SIG-M5 treated with dmso at 0.1 percent for 504 hours (cell line): ENCODE measurements around the gene MOGAT3.

Source experiments
- DNase-seq: peaks from one replicate; lab custom pipeline; 2025; ENCODE audit not compliant: unreplicated experiment; lab: John Stamatoyannopoulos, UW

MOGAT3 gene, protein sequence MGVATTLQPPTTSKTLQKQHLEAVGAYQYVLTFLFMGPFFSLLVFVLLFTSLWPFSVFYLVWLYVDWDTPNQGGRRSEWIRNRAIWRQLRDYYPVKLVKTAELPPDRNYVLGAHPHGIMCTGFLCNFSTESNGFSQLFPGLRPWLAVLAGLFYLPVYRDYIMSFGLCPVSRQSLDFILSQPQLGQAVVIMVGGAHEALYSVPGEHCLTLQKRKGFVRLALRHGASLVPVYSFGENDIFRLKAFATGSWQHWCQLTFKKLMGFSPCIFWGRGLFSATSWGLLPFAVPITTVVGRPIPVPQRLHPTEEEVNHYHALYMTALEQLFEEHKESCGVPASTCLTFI

DNA sequence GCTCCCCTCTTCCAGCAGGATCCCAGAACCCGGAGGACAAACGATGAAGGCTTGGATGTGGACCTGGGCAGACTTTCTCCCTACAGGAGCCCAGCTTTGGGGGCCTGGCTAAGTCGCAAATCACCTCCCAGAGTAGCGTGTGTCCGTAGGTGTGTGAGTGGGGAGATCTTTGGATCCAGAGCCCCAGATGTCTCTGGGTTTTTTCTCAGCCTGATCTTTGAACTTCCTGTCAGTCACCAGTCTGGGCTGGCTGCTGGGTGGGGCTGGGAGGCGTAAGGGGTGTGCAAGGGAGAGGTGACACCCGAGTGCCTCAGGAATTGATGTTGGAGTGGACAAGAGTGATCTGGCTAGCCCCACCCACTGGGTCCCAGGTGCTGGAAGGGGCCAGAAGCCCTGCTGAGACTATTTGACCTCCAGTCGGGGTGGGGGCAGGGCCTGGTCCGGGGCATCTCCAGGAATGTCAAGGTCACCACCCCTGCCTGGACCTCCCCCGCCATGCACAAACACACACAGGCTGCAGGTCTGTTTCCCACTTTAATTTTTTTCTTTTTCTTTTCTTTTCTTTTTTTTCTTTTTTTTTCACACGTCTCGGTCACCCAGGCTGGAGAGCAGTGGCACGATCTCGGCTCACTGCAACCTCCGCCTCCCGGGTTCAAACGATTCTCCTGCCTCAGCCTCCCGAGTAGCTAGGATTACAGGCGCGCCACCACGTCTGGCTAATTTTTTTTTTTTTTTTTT lies at the start of gene MOGAT3:
MOGAT3 (minus strand) TSS at position 175 of the 738 bp plus-strand sequence. CDS start 182 bp downstream, outside the sequence.
- DNase-seq, result no peak

DNA sequence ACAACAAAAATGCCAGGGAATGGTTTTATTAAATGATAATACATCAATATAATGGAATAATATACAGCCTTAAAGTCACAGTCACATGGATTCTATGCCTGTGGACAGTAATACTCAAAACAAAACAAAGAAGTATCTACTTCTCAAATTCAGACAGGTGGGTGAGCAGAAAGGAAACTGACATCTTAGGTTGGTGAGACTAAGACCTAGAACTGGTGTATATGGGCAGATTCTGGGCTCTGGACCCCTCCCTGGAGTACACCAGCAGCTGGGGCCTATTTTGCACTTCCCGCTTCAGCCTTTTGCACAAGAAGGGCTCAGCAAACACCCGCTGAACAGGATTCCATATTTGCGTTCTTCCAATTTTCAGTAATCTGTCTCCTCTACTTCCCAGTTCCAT lies 49.5 kb upstream of the MOGAT3 start:
- no peak for DNase-seq

DNA sequence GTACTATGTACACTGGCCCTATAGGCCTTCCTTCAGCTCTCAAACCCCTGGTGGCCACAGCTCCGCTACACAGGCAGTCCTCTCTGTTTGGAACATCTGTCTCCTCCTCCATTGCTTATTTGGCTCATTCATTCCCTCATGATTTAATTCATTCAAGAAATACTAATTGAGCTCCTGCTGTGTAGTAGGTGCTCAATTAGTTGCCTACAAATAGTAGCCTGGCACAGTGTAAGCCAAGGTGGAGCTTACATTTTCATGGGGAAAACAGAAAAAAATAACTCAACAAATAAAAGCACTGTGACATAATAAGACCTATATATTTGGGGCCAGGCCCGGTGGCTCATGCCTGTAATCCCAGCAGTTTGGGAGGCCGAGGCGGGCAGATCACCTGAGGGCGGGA lies 47.4 kb upstream of the MOGAT3 start:
- no peak for DNase-seq

DNA sequence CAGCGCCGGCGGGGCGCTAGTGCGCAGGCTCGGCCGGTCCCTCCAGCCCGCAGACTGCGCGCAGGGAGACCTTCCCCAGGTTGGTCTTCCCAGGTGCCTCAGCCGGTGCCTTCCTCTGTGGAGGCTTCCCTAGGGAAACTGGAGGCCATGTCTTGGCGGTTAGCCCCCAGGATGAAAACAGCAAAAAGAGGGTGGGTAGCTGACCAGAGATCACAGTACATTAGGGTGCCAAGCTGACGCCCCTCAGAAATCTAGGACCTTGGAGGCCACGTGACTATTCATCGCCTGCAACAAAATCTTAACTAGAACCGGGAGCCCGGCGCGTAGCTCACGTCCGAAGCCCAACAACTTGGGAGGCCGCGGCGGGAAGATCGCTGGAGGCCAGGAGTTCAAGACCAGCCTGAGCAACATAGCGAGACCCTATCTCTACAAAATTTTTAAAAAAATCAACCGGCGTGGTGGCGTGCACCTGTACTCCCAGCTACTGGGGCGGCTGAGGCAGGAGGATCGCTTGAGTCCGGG lies 44.4 kb upstream of the MOGAT3 start:
- DNase-seq, result no peak

DNA sequence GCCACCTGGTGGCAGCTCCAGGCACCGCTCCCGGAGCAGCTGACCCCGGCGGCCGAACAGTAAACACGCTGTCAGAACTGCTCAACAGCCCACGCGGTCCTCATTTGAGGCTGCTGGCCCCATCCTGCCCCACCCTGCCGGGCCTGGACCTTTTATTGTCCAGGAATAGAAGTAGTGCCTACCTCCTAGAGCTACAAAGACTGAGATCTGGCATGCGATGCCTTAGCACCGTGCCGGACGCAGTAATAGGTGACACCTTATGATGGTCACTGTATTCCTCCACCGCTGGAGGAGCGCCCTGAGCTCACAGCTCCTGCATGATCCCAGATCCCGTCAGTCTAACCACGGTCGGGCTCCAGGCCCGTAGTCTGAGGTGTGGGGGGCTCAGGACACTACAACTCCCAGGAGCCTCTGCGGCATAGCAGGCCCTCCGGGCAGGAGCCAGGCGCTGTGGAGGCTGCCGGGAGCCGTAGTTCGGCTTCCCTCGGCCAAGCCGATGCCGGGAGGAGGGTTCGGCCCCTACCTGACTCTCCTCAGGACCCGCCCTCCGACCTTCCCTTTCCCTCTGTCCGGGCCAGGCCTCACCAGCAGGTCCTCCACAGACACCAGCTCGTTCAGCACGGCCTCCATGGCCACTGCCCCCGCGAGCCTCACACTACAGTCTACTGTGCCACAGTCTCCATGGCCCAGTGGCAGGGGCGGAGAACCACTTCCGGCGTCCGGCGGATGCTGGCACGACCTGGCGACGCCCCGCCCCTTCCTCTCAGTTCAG lies 43.7 kb upstream of the MOGAT3 start, which contains the start of gene FIS1:
FIS1 (minus strand) TSS at position 707 of the 772 bp plus-strand sequence; CDS start at position 630, 77 bp downstream.
- peak; percentile 89 for DNase-seq

DNA sequence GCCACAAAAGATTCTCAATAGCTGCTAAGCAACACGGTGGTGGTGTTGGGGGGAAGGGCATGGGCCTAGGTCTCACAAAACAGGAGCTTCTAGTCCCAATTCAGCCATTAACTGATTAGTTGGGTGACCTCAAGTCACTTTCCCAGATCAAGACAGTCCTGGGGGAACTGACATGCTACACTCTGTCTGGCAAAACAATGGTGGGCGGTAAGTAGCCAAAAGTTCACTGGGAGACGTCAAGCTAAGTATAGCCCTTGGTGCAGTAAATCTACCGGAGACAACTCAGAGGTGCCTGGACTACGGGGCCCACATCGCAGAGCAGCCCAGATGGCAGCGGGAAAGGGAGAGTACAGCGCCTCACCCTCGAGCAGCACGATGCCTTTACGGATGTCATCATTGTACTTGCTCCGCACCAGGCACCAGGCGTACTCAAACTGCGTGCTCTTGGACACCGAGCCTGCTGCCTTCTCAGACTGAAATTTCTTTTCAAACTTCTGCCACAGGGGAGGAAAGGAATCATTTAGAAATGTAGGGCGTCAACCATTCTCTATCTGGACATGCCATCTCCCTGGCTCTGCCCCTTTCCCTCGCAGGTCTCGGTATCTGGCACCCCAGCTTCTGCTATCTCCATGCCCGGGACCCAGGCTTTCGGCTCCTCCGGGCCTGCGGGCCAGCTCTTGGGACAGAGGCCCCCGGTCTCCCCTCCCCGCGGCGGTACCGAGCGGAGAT lies 43.0 kb upstream of the MOGAT3 start:
- DNase-seq, result no peak

DNA sequence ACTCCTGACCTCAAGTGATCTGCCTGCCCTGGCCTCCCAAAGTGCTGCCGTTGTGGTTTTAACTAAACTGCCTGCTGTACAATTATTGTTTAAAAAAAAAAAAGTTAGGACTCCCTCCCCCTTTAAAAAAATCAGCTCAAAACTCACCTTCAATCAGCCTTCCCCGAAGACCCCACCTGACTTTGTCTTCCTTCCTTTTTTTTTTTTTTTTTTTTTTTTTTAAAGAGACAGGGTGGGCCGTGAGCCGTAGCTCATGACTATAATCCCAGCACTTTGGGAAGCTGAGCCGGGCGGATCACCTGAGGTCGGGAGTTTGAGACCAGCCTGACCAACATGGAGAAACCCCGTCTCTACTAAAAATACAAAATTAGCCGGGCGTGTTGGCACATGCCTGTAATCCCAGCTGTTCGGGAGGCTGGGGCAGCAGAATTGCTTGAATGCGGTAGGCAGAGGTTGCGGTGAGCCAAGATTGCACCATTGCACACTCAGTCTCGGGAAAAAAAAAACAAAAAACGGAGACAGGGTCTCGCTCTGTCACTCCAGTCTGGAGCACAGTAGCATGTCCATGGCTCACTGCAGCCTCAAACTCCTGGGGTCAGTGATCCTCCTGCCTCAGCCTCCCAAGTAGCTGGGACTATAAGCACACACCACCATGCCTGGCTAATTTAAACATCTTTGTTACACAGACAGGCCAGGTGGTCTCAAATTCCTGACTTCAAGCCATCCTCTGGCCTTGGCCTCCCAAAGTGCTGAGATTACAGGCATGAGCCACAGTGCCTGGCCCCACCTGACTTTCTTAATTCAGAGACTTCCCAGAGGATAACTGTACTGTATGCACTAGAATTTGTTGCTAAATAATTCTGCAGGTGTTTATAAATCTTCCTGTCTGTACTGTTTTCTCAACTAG lies 40.9 kb upstream of the MOGAT3 start:
- DNase-seq, result peak; percentile 40

DNA sequence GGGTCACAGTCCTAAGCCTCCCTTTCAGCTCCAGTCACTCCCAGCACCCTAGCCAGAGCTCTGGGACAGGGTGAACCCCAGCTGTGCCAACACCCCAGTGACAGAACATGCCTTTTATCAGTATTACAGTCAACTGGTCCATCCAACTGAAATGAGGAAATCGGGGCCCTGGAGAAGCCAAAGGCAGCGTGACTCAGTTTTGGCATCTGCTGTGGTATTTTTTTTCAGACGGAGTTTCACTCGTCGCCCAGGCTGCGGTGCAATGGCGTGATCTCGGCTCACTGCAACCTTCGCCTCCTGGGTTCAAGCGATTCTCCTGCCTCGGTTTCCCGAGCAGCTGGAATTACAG lies 40.2 kb upstream of the MOGAT3 start:
- peak; percentile 81 for DNase-seq

DNA sequence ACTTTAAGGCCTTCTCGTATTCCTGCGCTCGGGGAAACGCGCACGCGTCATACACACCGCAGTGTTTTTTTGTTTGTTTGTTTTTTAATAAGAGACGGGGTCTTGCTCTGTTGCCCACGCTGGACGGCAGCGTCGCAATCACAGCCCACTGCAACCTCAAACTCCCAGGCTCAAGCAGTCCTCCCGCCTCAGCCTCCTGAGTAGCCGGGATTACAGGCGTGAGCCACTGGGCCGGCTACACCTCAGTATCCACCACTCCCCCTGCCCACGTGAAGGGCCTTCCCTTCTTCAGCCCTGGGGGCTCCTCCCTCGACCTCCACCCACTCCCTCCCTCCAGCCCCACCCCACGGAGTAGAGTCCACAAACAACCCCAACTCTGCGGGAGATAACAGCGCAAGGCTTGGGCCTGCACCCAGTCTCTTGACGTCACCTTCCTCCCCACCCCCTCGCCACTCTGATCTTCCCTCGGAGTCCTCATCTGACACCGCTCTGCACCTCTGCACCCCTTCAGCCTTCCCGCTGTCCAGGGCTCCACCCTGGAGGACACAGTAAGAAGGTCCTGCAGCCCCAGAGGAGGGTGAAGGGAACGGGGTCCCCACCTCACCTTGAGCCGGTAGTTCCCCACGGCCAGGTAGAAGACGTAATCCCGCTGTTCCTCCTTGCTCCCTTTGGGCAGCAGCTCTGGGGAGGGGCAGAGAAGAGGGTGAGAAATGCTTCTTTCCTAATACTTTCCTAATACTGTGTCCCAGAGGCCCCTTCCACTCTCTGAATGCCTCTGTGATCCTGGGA lies 39.6 kb upstream of the MOGAT3 start:
- no peak for DNase-seq

DNA sequence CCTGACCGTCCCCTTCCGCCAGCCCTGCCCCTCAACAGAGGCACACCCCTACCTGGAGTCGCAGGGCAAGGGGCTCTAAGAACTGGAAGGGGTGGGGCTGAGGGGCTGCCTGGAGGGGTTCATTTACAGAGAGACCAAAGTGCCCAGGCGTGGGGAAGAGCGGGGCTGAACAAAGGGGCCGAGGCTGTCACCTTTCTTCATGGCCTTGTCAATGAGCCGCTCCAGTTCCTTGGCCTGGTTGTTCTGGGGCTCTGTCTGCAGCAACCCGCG lies 39.0 kb upstream of the MOGAT3 start:
- no peak for DNase-seq

DNA sequence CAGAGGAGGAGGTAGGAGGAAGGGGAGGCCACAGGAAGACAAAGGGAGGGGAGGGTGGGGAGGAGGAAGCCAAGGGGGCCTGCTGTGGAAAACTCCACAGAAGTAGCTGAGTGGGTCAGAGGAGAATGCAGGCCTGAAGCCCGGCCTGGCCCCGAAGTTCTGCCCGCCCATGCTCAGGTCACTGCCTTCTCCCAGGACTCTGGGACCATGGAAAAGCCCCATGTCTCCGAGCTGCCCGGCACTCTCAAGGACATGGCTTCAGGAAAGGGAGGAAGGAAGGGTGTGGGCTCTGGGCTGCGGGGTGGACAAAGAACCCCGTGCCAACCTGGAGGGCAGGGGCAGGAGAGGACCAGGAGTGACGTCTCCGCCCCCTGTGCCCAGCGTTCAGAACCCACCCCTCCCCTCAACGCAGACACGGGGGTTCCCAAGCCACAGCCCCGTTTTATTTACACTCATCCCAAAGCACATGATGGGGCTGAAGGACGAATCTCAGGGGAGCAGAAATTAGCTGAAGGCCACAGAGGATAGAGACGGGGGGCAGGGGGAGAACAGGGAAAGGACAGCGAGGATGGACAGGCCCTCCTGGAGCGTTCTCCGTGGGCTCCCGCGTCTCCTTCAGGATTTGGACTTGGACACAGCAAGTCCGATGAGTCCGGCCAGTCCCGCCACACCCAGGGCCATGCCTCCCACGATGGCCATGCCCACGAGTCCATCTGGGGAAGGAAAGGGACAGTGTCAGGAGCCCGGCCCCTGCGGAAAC lies 38.5 kb upstream of the MOGAT3 start:
- DNase-seq, result no peak

DNA sequence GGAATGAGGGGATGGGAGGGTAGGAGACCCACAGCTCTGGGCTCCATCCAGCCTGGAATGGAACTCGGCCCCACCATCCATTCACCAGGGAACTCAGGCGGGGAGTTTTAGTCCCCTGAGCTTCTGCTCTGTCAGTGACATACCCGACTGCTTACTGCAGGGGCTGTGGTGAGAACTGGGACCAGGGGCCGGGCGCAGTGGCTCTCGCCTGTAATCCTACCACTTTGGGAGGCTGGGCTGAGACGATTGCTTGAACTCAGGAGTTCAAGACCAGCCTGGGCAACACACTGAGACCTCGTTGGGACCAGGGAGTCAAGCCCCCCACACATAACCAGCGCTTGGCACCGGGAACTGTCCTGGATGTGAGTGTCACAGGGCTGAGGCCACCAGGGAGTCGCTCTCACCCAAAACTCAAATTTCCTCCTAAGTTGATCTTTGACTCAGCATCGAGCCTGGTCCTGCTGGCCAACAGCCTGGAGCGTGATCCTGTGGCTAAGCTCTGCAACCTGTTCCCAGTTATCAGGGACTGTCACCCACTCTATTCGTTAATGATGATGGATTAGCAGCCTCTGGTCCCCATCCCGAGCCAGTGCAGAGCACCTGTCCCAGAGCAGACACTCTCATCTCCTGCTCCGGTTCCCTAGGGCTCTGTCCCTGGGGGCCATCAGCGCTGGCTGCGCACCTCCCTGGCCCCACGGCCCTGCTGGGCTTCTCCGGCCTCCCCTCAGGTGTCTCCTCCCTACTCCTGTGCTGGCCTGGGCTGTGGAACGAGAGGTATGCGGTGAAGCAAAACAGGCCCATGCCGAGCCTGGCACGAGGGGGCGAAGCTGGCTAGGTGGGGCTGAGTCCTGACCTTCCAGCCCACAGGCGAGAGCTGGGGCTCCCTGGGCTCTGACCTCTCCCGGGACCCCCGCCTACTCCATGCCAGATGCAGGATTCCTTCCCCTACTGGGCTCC lies 37.7 kb upstream of the MOGAT3 start:
- no peak for DNase-seq

DNA sequence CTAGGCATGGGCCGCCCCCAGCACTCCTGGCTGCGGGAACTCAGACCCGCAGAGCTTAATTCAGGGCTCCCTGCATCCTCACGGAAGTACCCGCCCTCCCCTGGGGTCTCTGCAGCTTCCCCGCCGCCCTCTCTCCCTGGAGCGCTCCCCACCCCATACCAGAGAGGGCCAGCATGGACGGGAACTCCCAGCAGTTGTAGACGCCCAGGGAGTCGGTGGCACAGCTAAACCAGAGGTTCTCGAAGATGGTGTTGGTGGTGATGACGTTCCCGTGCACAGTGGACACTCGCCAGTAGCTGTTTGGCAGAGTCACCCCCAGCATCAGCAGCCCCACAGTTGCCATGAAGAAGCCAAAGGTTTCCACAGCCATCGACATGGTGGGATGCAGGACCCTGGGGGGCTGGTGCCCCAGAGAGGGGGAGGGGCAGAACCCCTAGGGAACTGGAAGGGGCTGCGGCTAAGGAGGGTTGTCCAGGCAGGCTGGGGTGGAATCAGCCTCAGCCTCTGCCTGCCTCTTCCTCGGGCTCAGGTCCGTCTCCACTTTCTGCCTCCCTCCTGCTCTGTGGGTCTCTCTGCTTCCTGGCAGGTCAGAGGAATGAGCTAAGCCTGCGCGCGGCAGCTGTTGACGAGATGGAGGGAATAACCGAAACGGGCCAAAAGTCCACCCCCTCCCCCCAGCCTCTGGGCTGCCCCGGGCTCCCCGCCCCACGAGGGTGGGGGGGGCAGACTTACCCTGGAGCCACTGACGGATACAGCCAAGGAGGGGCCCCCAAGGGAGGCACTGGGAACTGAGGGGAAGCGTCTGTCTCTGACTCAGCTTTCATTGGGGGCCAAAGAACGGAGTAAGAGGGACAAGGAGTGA lies 36.6 kb upstream of the MOGAT3 start, which contains the start of gene CLDN15:
CLDN15 (minus strand) TSS at position 597 of the 862 bp plus-strand sequence; CDS start at position 376, 221 bp downstream.
- DNase-seq, result no peak

DNA sequence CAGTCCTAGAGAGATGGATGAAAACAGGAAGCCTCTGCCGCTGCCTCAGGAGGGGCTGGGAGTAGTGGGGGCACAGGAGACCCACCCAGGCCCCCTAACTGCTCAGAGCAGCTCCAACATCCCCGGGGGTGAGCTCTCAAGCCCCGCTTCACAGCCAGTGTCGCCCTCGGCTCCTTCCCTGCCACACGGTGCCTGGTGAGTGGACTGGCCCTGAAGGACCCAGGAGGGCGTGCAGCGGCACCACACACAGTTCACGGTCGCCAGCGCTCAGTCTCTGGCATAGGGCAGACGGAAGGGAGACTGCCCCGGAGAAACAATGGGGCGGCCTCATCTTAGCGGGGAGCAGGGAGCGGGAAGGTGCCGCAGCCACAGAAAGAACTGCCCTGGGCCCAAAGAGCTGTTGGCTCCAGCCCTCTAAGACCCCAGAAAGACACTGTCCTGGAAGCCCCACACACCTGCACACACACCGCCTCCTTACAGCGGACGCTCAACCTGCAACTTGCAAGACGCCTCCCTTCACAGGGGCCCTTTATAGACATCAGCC lies 35.5 kb upstream of the MOGAT3 start:
- DNase-seq, result no peak

DNA sequence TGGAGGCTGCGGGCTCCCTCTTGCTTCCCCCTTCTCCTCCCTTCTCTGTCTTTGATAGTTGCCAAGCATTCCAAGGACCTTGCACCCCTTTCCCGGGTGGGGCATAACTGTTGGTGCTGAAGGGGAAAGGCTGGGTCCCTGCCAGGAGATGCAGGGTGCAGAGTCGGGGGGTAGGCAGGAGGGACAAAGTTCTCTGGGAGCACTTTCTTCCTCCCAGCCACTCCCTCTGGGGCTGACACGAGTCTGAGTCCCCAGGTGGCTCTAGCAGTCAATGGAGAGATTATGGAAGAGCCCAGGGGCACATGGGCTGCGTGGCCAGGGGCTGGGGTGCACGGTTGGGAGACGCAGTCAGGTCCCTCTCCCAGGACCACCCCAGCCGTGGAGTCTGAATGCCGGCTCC lies 34.7 kb upstream of the MOGAT3 start:
- DNase-seq, result no peak

DNA sequence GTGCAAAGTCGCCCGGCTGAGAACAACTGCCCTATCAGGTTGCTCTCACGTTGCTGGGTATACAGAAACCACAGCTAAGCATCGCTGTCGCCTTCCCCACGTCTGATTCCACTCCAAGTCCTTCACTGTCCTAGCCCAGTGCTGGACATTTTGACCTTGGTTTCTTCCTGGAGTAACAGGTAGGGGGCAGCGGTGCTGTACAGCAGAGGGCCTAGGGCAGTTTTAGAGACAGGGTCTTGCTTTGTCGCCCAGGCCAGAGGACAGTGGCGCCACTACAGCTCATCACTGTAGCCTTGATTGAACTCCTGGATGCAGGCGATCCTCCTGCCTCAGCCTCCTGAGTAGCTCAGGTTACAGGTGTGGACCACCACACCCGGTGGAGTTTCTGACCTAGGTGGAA lies 34.2 kb upstream of the MOGAT3 start:
- DNase-seq, result no peak
